SH-SY5Y (cell line): ENCODE results near the gene CTAGE9.

Experiments
- GATA2 ChIP-seq: IDR thresholded peaks from 2 replicates; pipeline ENCODE4 v1.6.1; 2011; ENCODE audit warnings: mild to moderate bottlenecking, low read depth, low read length
- GATA3 ChIP-seq: IDR thresholded peaks from 2 replicates; pipeline ENCODE4 v1.6.1; 2011; ENCODE audit warnings: low read depth, mild to moderate bottlenecking, low read length, moderate library complexity

- TF ChIP-seq GATA2 (no peak), GATA3 (no peak)
Measured at GRCh38 chr6:131736811-131737210, 26.0 kb upstream of the CTAGE9 start.
